ENCODE data around the gene PROSER3. TPM values are rescaled to one million over a fixed set of nuclear protein-coding genes. Genes with fewer than 3 reads are reported as not detected.
A peak's percentile ranks its signal among the peaks of the same experiment; 100 is the strongest.

Gene PROSER3
- polyA plus RNA-seq, 1 donor, result 16.3 TPM

- Histone ChIP-seq H3K4me3 (ENCODE audit: low read length) (no peak overlapping the region), H3K27ac (ENCODE audit: low read length) (no peak overlapping the region), H3K36me3 (ENCODE audit: control insufficient read depth, insufficient read depth, low read length) (no peaks in the 10 kb centered on the region), H3K27me3 (ENCODE audit: control insufficient read depth, insufficient read depth, low read length) (peaks cover 24% of the 10 kb centered on the region), H3K4me1 (ENCODE audit: control insufficient read depth, insufficient read depth, low read length) (no peaks in the 10 kb centered on the region), H3K9me3 (ENCODE audit: control insufficient read depth, low read depth, low read length) (no peaks in the 10 kb centered on the region)
- DNase-seq, result no peak
- 0% methylated on average over 1 of the region's 39 CpGs for WGBS (ENCODE audit: insufficient coverage, low lambda C conversion rate)
Measured at GRCh38 chr19:35796645-35797542, 38.9 kb downstream of the PROSER3 start.

GRCh38 chr19:35797663-35798062, 39.7 kb downstream of the PROSER3 start:
- WGBS (ENCODE audit: insufficient coverage, low lambda C conversion rate), result no CpG with 5 or more reads among the region's 15 CpGs
- Histone ChIP-seq H3K9me3 (ENCODE audit: control insufficient read depth, low read depth, low read length) (no peaks in the 10 kb centered on the region), H3K27me3 (ENCODE audit: control insufficient read depth, insufficient read depth, low read length) (peaks cover 24% of the 10 kb centered on the region), H3K4me1 (ENCODE audit: control insufficient read depth, insufficient read depth, low read length) (no peaks in the 10 kb centered on the region), H3K36me3 (ENCODE audit: control insufficient read depth, insufficient read depth, low read length) (no peaks in the 10 kb centered on the region), H3K4me3 (ENCODE audit: low read length) (no peak overlapping the region), H3K27ac (ENCODE audit: low read length) (no peak overlapping the region)
- peak in 1 of 2 donors; percentile 50 for DNase-seq

GRCh38 chr19:35801828-35802227, 43.9 kb downstream of the PROSER3 start:
- no peak overlapping the region for H3K4me3 ChIP-seq (ENCODE audit: low read length)
- WGBS (ENCODE audit: insufficient coverage, low lambda C conversion rate), result no CpG with 5 or more reads among the region's 3 CpGs
- H3K4me1 ChIP-seq (ENCODE audit: control insufficient read depth, insufficient read depth, low read length), result no peaks in the 10 kb centered on the region
- no peaks in the 10 kb centered on the region for H3K36me3 ChIP-seq (ENCODE audit: control insufficient read depth, insufficient read depth, low read length)
- H3K27me3 ChIP-seq (ENCODE audit: control insufficient read depth, insufficient read depth, low read length), result peaks cover 15% of the 10 kb centered on the region
- no peaks in the 10 kb centered on the region for H3K9me3 ChIP-seq (ENCODE audit: control insufficient read depth, low read depth, low read length)
- no peak overlapping the region for H3K27ac ChIP-seq (ENCODE audit: low read length)
- no peak for DNase-seq

GRCh38 chr19:35805526-35806102, 47.6 kb downstream of the PROSER3 start:
- Histone ChIP-seq H3K4me3 (ENCODE audit: low read length) (no peak overlapping the region), H3K27ac (ENCODE audit: low read length) (no peak overlapping the region), H3K4me1 (ENCODE audit: control insufficient read depth, insufficient read depth, low read length) (no peaks in the 10 kb centered on the region), H3K27me3 (ENCODE audit: control insufficient read depth, insufficient read depth, low read length) (no peaks in the 10 kb centered on the region), H3K9me3 (ENCODE audit: control insufficient read depth, low read depth, low read length) (no peaks in the 10 kb centered on the region), H3K36me3 (ENCODE audit: control insufficient read depth, insufficient read depth, low read length) (no peaks in the 10 kb centered on the region)
- no CpG with 5 or more reads among the region's 5 CpGs for WGBS (ENCODE audit: insufficient coverage, low lambda C conversion rate)
- DNase-seq, result no peak

- H3K27me3 ChIP-seq (ENCODE audit: control insufficient read depth, insufficient read depth, low read length), result no peaks in the 10 kb centered on the region
- H3K9me3 ChIP-seq (ENCODE audit: control insufficient read depth, low read depth, low read length), result no peaks in the 10 kb centered on the region
- no peaks in the 10 kb centered on the region for H3K36me3 ChIP-seq (ENCODE audit: control insufficient read depth, insufficient read depth, low read length)
- peaks cover 3% of the 10 kb centered on the region for H3K4me1 ChIP-seq (ENCODE audit: control insufficient read depth, insufficient read depth, low read length)
- no peak overlapping the region for H3K27ac ChIP-seq (ENCODE audit: low read length)
- no peak for DNase-seq
- no CpG with 5 or more reads among the region's 18 CpGs for WGBS (ENCODE audit: insufficient coverage, low lambda C conversion rate)
- no peak overlapping the region for H3K4me3 ChIP-seq (ENCODE audit: low read length)
Measured at GRCh38 chr19:35806597-35806996, 48.6 kb downstream of the PROSER3 start.

GRCh38 chr19:35807633-35808032, 49.7 kb downstream of the PROSER3 start:
- no peak overlapping the region for H3K4me3 ChIP-seq (ENCODE audit: low read length)
- no peaks in the 10 kb centered on the region for H3K36me3 ChIP-seq (ENCODE audit: control insufficient read depth, insufficient read depth, low read length)
- no peaks in the 10 kb centered on the region for H3K9me3 ChIP-seq (ENCODE audit: control insufficient read depth, low read depth, low read length)
- no peak overlapping the region for H3K27ac ChIP-seq (ENCODE audit: low read length)
- H3K4me1 ChIP-seq (ENCODE audit: control insufficient read depth, insufficient read depth, low read length), result peaks cover 13% of the 10 kb centered on the region
- 100% methylated on average over 1 of the region's 5 CpGs for WGBS (ENCODE audit: insufficient coverage, low lambda C conversion rate)
- DNase-seq, result no peak
- H3K27me3 ChIP-seq (ENCODE audit: control insufficient read depth, insufficient read depth, low read length), result no peaks in the 10 kb centered on the region

- peaks cover 19% of the 10 kb centered on the region for H3K4me1 ChIP-seq (ENCODE audit: control insufficient read depth, insufficient read depth, low read length)
- no peak overlapping the region for H3K4me3 ChIP-seq (ENCODE audit: low read length)
- no CpG with 5 or more reads among the region's 18 CpGs for WGBS (ENCODE audit: insufficient coverage, low lambda C conversion rate)
- H3K27ac ChIP-seq (ENCODE audit: low read length), result no peak overlapping the region
- H3K9me3 ChIP-seq (ENCODE audit: control insufficient read depth, low read depth, low read length), result no peaks in the 10 kb centered on the region
- no peaks in the 10 kb centered on the region for H3K27me3 ChIP-seq (ENCODE audit: control insufficient read depth, insufficient read depth, low read length)
- H3K36me3 ChIP-seq (ENCODE audit: control insufficient read depth, insufficient read depth, low read length), result no peaks in the 10 kb centered on the region
- DNase-seq, result no peak
Measured at GRCh38 chr19:35811317-35812219, 53.6 kb downstream of the PROSER3 start.

- WGBS (ENCODE audit: insufficient coverage, low lambda C conversion rate), result no CpG with 5 or more reads among the region's 26 CpGs
- Histone ChIP-seq H3K4me3 (ENCODE audit: low read length) (no peak within 1 kb of the TSS), H3K27ac (ENCODE audit: low read length) (no peak within 1 kb of the TSS), H3K4me1 (ENCODE audit: control insufficient read depth, insufficient read depth, low read length) (peaks cover 19% of the 10 kb centered on the region), H3K36me3 (ENCODE audit: control insufficient read depth, insufficient read depth, low read length) (no peaks in the 10 kb centered on the region), H3K27me3 (ENCODE audit: control insufficient read depth, insufficient read depth, low read length) (no peaks in the 10 kb centered on the region), H3K9me3 (ENCODE audit: control insufficient read depth, low read depth, low read length) (no peaks in the 10 kb centered on the region)
- peak; percentile 50 to 75 for DNase-seq
Measured at GRCh38 chr19:35812220-35813042, 54.5 kb downstream of the PROSER3 start, which contains the start of gene PRODH2. TSS of gene PRODH2 (minus strand) at chr19:35812845. CDS start at chr19:35812805, 40 bp downstream.

- DNase-seq, result no peak
- H3K27me3 ChIP-seq (ENCODE audit: control insufficient read depth, insufficient read depth, low read length), result peaks cover under 1% of the 10 kb centered on the region
- no peak overlapping the region for H3K27ac ChIP-seq (ENCODE audit: low read length)
- H3K36me3 ChIP-seq (ENCODE audit: control insufficient read depth, insufficient read depth, low read length), result no peaks in the 10 kb centered on the region
- H3K4me1 ChIP-seq (ENCODE audit: control insufficient read depth, insufficient read depth, low read length), result peaks cover 19% of the 10 kb centered on the region
- H3K4me3 ChIP-seq (ENCODE audit: low read length), result no peak overlapping the region
- no CpG with 5 or more reads among the region's 11 CpGs for WGBS (ENCODE audit: insufficient coverage, low lambda C conversion rate)
- no peaks in the 10 kb centered on the region for H3K9me3 ChIP-seq (ENCODE audit: control insufficient read depth, low read depth, low read length)
Measured at GRCh38 chr19:35813043-35813890, 55.3 kb downstream of the PROSER3 start.

Measured in large intestine (tissue), 3 donors.